ENCODE results near the gene TMEM37. TPM values are rescaled to one million over a fixed set of nuclear protein-coding genes. Genes with fewer than 3 reads are reported as not detected.

Gene TMEM37
- total and polyA plus RNA-seq, 4 donors, result 0.69 to 4.7 (median 2.5) TPM

DNA sequence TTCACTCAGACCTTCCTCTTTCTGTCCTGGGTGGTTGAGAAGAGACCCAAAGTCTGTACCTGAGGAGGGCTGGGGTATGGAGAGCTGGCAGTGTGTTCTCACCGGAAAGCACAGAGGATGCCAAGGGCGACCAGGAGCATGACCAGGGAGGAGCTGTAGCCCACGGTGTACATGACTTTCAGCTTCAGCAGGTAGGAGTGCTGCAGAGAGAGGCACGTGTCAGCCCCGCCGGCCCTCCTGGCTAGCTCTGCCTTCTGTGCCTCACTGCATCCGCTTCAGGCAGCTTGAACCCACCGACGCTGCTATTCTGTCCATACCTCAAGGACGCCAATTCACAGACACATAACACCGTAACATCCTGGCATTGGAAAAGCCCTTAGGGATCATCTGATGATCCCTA is 34.0 kb downstream of the TMEM37 start:
- no peak overlapping the region for H3K4me3 ChIP-seq (ENCODE audit: low read depth, low read length)
- DNase-seq (ENCODE audit: low read depth in 4 of 6, low spot score in 6 of 6), result no peak
- H3K27me3 ChIP-seq (ENCODE audit: control insufficient read depth, insufficient read depth, low read length), result no peaks in the 10 kb centered on the region
- no peaks in the 10 kb centered on the region for H3K36me3 ChIP-seq (ENCODE audit: control insufficient read depth, insufficient read depth, low read length)
- WGBS (ENCODE audit: insufficient coverage), result 87% methylated on average over 11 of the region's 11 CpGs
- H3K27ac ChIP-seq (ENCODE audit: low read depth, low read length), result no peak overlapping the region
- H3K4me1 ChIP-seq (ENCODE audit: control insufficient read depth, insufficient read depth, low read length), result no peaks in the 10 kb centered on the region
- H3K9me3 ChIP-seq (ENCODE audit: control insufficient read depth, insufficient read depth, low read length), result no peaks in the 10 kb centered on the region

DNA sequence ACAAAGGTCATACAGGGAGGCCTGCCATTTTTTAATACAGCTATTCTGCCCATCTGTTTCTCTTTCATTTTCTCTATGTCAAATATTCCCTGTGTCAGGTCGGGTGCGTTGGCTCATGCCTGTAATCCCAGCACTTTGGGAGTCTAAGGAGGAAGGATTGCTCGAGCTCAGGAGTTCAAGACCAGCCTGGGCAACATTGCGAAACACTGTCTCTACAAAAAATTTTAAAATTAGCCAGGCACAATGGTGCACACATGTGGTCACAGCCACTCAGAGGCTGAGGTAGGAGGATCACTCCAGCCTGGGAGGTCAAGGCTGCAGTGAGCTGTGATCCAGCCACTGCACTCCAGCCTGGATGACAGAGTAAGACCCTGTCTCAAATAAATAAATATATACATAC is 34.7 kb downstream of the TMEM37 start:
- H3K36me3 ChIP-seq (ENCODE audit: control insufficient read depth, insufficient read depth, low read length), result no peaks in the 10 kb centered on the region
- H3K4me3 ChIP-seq (ENCODE audit: low read depth, low read length), result no peak overlapping the region
- H3K27me3 ChIP-seq (ENCODE audit: control insufficient read depth, insufficient read depth, low read length), result no peaks in the 10 kb centered on the region
- no peaks in the 10 kb centered on the region for H3K4me1 ChIP-seq (ENCODE audit: control insufficient read depth, insufficient read depth, low read length)
- H3K9me3 ChIP-seq (ENCODE audit: control insufficient read depth, insufficient read depth, low read length), result no peaks in the 10 kb centered on the region
- 93% methylated on average over 3 of the region's 4 CpGs for WGBS (ENCODE audit: insufficient coverage)
- DNase-seq (ENCODE audit: low read depth in 4 of 6, low spot score in 6 of 6), result no peak
- no peak overlapping the region for H3K27ac ChIP-seq (ENCODE audit: low read depth, low read length)

DNA sequence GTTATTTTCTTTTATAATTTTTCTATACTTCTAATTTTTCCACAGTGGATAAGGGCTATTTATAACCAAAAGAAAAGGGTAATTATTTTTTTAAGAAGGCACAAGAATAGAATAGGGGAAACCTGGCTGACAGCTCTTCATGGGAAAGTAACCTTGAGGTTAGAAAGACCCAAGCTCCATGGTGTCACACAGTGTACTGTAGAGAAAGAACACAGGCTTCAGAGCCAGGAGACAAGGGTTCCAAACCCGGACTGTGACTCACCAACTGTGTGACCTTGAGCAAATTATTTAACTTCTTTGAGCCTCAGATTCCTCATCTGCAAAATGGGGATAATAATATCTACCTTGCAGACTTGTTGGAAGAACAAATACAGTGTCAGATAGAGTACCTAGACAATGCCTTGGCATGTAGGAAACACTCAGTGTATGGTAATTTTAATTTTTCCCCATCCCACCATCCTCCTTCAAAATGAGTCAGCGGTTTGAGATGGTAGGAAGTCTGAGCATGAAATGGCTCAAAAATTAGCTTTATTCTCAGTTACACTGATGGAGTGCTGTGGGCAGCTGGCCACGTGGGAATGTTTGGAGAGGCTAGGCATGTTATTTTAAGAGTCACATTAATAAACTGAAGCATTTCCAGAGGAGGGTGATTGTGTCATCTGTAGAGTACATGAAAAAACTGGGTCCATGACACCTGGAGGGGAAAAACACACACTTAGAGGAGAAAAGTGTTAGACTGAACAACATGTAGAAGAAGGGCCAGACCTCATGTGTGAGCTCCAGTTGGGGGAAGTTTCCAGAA is 36.7 kb downstream of the TMEM37 start:
- WGBS (ENCODE audit: insufficient coverage), result 50% methylated on average over 1 of the region's 3 CpGs
- H3K9me3 ChIP-seq (ENCODE audit: control insufficient read depth, insufficient read depth, low read length), result no peaks in the 10 kb centered on the region
- H3K4me1 ChIP-seq (ENCODE audit: control insufficient read depth, insufficient read depth, low read length), result no peaks in the 10 kb centered on the region
- no peak for DNase-seq (ENCODE audit: low read depth in 4 of 6, low spot score in 6 of 6)
- H3K36me3 ChIP-seq (ENCODE audit: control insufficient read depth, insufficient read depth, low read length), result no peaks in the 10 kb centered on the region
- H3K4me3 ChIP-seq (ENCODE audit: low read depth, low read length), result no peak overlapping the region
- H3K27me3 ChIP-seq (ENCODE audit: control insufficient read depth, insufficient read depth, low read length), result no peaks in the 10 kb centered on the region
- no peak overlapping the region for H3K27ac ChIP-seq (ENCODE audit: low read depth, low read length)

DNA sequence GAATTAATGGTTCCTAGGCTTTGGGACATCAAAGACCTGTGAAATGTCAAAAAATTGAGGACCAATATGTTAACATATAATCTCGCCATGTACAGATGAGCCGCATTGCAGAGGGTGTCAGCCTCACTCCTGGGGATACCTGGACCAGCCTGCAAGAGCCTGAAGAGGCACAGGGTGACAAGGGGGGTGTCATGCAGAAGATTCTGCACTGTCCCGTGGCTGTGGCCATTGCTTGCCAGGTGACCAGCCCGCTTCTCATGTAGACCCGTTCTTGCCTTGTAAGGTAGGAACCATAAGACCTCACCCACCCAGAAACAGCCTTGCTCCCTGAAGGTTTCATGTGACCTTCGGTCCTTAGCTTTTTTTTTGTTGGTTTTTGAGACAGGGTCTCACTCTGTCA is 37.5 kb downstream of the TMEM37 start:
- H3K27me3 ChIP-seq (ENCODE audit: control insufficient read depth, insufficient read depth, low read length), result no peaks in the 10 kb centered on the region
- H3K4me1 ChIP-seq (ENCODE audit: control insufficient read depth, insufficient read depth, low read length), result peaks cover 2% of the 10 kb centered on the region
- H3K27ac ChIP-seq (ENCODE audit: low read depth, low read length), result no peak overlapping the region
- H3K9me3 ChIP-seq (ENCODE audit: control insufficient read depth, insufficient read depth, low read length), result no peaks in the 10 kb centered on the region
- no peak overlapping the region for H3K4me3 ChIP-seq (ENCODE audit: low read depth, low read length)
- no peak for DNase-seq (ENCODE audit: low read depth in 4 of 6, low spot score in 6 of 6)
- no peaks in the 10 kb centered on the region for H3K36me3 ChIP-seq (ENCODE audit: control insufficient read depth, insufficient read depth, low read length)
- WGBS (ENCODE audit: insufficient coverage), result 97% methylated on average over 5 of the region's 6 CpGs

DNA sequence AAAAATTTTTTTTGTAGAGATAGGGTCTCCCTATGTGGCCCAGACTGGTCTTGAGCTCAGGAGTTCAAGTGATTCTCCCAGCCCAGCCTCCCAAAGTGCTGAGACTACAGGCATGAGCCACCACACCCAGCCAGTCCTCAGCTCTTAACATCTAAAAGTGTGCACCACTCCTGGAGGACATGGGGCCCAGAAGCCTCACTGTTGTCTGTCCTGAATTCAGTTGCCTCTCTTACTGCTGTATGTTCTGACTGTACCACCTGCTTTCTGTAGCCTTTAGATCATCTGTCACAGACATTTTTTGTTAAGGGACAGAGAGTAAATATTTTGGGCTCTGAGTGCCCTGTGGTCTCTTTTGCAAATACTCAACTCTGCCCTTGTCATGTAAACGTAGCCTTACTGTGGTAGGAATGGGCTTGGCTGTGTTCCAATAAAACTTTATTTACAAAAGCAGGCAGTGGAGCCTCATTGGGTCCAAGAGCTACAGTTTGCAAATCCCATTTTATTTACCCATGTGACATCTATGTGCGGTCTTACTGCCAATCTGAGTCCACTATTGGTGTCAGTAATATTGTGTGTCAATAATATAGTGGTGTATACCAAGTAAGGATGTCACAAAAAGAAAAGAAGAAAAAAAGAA is 38.1 kb downstream of the TMEM37 start:
- no peak for DNase-seq (ENCODE audit: low read depth in 4 of 6, low spot score in 6 of 6)
- Histone ChIP-seq H3K4me3 (ENCODE audit: low read depth, low read length) (no peak overlapping the region), H3K27ac (ENCODE audit: low read depth, low read length) (no peak overlapping the region), H3K9me3 (ENCODE audit: control insufficient read depth, insufficient read depth, low read length) (no peaks in the 10 kb centered on the region), H3K36me3 (ENCODE audit: control insufficient read depth, insufficient read depth, low read length) (no peaks in the 10 kb centered on the region), H3K27me3 (ENCODE audit: control insufficient read depth, insufficient read depth, low read length) (no peaks in the 10 kb centered on the region), H3K4me1 (ENCODE audit: control insufficient read depth, insufficient read depth, low read length) (peaks cover 4% of the 10 kb centered on the region)
- no CpG with 5 or more reads among the region's 2 CpGs for WGBS (ENCODE audit: insufficient coverage)

DNA sequence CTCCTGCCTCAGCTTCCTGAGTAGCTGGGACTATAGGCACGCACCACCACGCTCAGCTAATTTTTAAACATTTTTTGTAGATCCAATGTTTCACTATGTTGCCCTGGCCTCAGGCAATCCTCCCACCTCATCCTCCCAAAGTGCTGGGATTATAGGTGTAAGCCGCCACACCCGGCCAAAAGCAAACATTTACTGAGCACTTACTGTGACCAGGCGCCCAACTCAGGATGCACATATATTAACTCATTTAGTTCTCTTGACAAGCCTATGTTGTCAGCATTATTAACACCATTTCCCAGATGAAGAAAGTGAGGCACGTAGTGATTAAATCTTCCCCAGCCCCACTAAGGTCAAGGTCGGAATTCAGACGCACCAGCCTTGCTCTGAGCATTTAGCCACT is 41.1 kb downstream of the TMEM37 start:
- peaks cover 17% of the 10 kb centered on the region for H3K4me1 ChIP-seq (ENCODE audit: control insufficient read depth, insufficient read depth, low read length)
- H3K27me3 ChIP-seq (ENCODE audit: control insufficient read depth, insufficient read depth, low read length), result peaks cover 2% of the 10 kb centered on the region
- no peaks in the 10 kb centered on the region for H3K36me3 ChIP-seq (ENCODE audit: control insufficient read depth, insufficient read depth, low read length)
- no peak overlapping the region for H3K27ac ChIP-seq (ENCODE audit: low read depth, low read length)
- H3K9me3 ChIP-seq (ENCODE audit: control insufficient read depth, insufficient read depth, low read length), result no peaks in the 10 kb centered on the region
- WGBS (ENCODE audit: insufficient coverage), result 93% methylated on average over 7 of the region's 8 CpGs
- no peak overlapping the region for H3K4me3 ChIP-seq (ENCODE audit: low read depth, low read length)
- DNase-seq (ENCODE audit: low read depth in 4 of 6, low spot score in 6 of 6), result no peak

DNA sequence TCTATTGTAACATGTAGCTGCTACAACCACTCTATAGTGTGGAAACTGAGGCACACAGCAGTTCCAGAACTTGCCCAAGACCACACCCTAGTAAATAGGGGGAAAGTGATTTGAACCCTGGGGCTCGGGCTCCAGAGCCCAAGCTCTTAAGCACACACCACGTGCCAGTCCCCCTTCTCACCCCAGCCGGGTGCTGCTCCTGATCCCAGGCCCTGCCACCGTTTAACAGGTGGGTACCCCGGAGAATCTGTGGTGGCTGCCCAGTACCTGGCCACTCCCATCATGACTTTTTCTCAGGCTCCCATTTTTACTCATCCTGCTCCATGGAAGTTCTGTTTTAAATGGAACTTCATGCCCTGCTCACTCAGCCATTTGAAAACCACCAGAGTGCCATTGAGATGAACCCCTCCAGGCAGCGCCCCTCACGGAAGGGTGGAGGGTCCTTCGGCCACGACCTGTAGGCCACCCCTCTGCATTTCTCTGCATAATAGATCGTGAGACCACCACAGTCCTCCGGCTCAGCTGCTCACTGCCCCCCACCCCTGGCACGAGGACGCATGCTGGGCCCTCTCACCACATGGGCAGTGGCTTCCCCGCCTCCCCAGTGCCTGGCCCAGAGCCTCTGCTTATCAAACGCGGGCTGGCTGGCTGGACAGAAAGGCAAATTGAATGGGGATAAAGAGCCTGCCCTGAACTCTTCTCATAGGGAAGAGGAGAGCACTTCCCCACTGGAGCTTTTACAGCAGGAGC is 42.1 kb downstream of the TMEM37 start:
- Histone ChIP-seq H3K9me3 (ENCODE audit: control insufficient read depth, insufficient read depth, low read length) (no peaks in the 10 kb centered on the region), H3K4me3 (ENCODE audit: low read depth, low read length) (no peak overlapping the region), H3K4me1 (ENCODE audit: control insufficient read depth, insufficient read depth, low read length) (peaks cover 17% of the 10 kb centered on the region), H3K36me3 (ENCODE audit: control insufficient read depth, insufficient read depth, low read length) (no peaks in the 10 kb centered on the region), H3K27ac (ENCODE audit: low read depth, low read length) (no peak overlapping the region), H3K27me3 (ENCODE audit: control insufficient read depth, insufficient read depth, low read length) (peaks cover 2% of the 10 kb centered on the region)
- 83% methylated on average over 16 of the region's 16 CpGs for WGBS (ENCODE audit: insufficient coverage)
- no peak for DNase-seq (ENCODE audit: low read depth in 4 of 6, low spot score in 6 of 6)

DNA sequence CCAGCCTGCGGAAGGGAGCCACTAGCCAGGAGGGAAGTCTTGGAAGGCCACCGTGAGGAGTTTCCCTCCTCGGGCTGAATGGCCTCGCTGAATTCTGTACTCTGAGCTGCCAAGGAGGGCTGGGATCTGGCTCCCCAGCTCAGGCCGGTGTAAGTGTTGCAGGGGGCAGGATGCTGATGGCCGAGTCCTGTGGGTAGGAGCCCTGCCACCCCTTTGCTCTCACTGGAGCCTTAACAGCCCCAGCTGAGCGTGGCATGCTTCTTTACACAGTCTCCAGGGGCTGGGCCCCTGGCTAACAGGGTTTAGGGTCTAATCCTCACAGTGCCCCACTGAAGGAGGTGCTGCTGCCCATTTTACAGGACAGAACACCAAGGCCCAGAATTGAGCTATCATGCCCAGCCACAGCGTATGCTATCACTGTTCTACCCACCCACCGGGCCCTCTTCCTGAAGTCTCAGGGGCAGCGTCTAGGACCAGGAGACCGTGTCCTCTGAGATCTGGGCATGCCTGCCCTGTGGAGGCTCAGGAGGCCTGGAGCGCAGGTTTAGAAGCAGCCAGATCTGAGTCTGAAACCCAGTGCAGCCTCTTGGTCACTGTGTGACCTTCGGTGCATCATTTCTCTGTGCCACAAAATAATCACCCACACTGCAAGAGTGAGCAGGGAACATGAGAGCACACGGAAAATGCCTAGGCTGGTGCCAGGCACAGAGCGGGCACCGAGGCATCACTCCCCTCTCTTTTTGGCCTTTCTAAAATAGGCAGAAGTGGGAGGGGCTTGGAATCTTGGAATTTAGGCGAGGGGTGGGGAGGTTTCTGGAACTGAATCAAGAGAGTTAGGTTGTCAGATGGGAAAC is 42.9 kb downstream of the TMEM37 start:
- H3K4me3 ChIP-seq (ENCODE audit: low read depth, low read length), result no peak overlapping the region
- 79% methylated on average over 13 of the region's 17 CpGs for WGBS (ENCODE audit: insufficient coverage)
- no peaks in the 10 kb centered on the region for H3K36me3 ChIP-seq (ENCODE audit: control insufficient read depth, insufficient read depth, low read length)
- no peaks in the 10 kb centered on the region for H3K9me3 ChIP-seq (ENCODE audit: control insufficient read depth, insufficient read depth, low read length)
- no peak for DNase-seq (ENCODE audit: low read depth in 4 of 6, low spot score in 6 of 6)
- H3K4me1 ChIP-seq (ENCODE audit: control insufficient read depth, insufficient read depth, low read length), result peaks cover 17% of the 10 kb centered on the region
- H3K27ac ChIP-seq (ENCODE audit: low read depth, low read length), result no peak overlapping the region
- H3K27me3 ChIP-seq (ENCODE audit: control insufficient read depth, insufficient read depth, low read length), result peaks cover 2% of the 10 kb centered on the region

DNA sequence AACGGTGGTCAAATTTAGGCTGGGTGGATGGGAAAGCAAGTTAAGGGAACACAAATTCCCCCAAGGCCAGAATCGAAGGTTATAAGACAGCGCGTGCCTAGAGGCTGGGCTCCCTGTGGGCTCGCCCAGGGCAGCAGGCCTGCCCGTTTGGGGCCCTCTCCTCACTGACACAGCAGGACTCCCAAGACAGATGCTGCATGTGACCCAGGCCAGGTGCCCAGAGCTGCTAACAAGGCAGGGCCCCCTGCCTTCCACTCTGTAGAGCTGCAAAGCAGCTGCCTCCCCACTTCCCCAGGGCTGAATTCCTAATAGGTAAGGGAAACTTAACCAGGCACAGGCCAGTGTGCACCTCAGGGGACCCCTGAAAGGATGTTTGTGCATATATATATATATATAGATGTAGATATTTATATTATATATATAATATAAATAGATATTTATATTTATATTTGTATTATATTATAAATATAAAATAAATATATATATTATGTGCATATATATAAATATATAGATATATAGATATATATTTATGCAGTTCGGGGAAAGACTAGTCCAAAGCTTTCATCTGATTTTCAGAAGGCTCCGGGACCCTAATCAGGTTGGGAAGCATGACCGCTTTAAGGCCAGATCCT is 43.7 kb downstream of the TMEM37 start:
- WGBS (ENCODE audit: insufficient coverage), result 77% methylated on average over 9 of the region's 9 CpGs
- no peak overlapping the region for H3K4me3 ChIP-seq (ENCODE audit: low read depth, low read length)
- no peaks in the 10 kb centered on the region for H3K9me3 ChIP-seq (ENCODE audit: control insufficient read depth, insufficient read depth, low read length)
- no peaks in the 10 kb centered on the region for H3K36me3 ChIP-seq (ENCODE audit: control insufficient read depth, insufficient read depth, low read length)
- peaks cover 2% of the 10 kb centered on the region for H3K27me3 ChIP-seq (ENCODE audit: control insufficient read depth, insufficient read depth, low read length)
- no peak for DNase-seq (ENCODE audit: low read depth in 4 of 6, low spot score in 6 of 6)
- no peak overlapping the region for H3K27ac ChIP-seq (ENCODE audit: low read depth, low read length)
- peaks cover 17% of the 10 kb centered on the region for H3K4me1 ChIP-seq (ENCODE audit: control insufficient read depth, insufficient read depth, low read length)
